Fibroblast of villous mesenchyme (primary cell): Measurements from ENCODE around the gene GPRC5B. TPM values are rescaled to one million over a fixed set of nuclear protein-coding genes. Genes with fewer than 3 reads are reported as not detected.

Experiments used
- DNase-seq: peaks from one replicate; pipeline ENCODE4 v3.0.0-alpha.2; 2010; ENCODE audit warnings: low read depth
- H3K4me3 ChIP-seq: 2 replicates; pipeline ENCODE4 v1.5.1; 2011; ENCODE audit warnings: low read depth, mild to moderate bottlenecking, low read length
- CTCF ChIP-seq: IDR thresholded peaks from 2 replicates; pipeline ENCODE4 v1.5.1; 2012; ENCODE audit warnings: low read depth, mild to moderate bottlenecking, low read length; ENCODE audit not compliant: insufficient read depth
- total RNA-seq: library from RNA; depleted of rRNA; stranded (reverse); fragments of >200 nt; gene quantifications from 2 replicates; pipeline ENCODE4 v1.2.3, GENCODE V29; 2012

Gene GPRC5B
- total RNA-seq, 1 donor, result 21.6 TPM

- no peak overlapping the region for H3K4me3 ChIP-seq
- peak; percentile 89 for TF ChIP-seq CTCF
- DNase-seq, result peak; percentile 56
Measured at GRCh38 chr16:19898924-19899604, 14.4 kb upstream of the GPRC5B start.

DNA sequence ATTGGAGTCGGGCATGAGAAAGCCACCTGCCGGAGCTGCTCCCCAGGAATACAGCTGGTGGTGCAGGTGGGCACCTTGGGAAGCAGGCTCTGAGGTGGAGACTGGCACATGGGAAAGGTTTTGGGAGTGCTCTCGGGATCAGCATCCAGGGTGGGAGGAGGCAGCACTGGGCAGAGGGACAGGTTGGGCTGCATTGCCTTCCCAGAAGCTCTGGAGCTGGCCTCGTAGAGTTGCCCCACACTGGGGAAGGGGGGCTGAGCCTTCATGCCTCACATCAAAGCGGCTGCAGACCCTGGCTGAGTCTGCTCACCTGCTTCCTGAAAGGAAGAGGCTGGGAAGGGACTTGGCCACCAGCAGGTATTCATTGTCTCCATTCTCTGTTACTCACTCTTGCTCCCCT is 13.5 kb upstream of the GPRC5B start:
- DNase-seq, result no peak
- TF ChIP-seq CTCF, result no peak

DNA sequence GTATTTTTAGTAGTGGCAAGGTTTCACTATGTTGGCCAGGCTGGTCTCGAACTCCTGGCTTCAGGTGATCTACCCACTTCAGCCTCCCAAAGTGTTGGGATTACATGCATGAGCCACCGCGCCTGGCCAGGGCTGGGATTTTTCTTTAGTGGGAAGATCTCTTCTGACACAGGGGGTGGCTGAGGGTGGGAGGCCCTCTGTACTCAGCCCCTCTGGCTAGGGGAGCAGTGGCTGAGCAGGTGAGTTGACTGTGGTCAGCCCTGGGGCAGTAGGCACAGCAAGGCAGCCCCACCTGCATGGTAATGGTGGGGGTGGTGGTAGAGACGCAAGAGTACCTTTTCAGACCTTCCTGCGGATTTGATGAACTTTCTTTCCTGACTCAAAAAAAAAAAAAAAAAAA is 12.3 kb upstream of the GPRC5B start:
- H3K4me3 ChIP-seq, result no peak overlapping the region
- TF ChIP-seq CTCF, result no peak

More for the DNA sequence above, 13.5 kb upstream of the GPRC5B start:
- H3K4me3 ChIP-seq, result no peak overlapping the region

GRCh38 chr16:19894586-19894985 is 9.9 kb upstream of the GPRC5B start:
- DNase-seq, result no peak
- no peak for TF ChIP-seq CTCF

More for the DNA sequence above, 12.3 kb upstream of the GPRC5B start:
- no peak for DNase-seq

DNA sequence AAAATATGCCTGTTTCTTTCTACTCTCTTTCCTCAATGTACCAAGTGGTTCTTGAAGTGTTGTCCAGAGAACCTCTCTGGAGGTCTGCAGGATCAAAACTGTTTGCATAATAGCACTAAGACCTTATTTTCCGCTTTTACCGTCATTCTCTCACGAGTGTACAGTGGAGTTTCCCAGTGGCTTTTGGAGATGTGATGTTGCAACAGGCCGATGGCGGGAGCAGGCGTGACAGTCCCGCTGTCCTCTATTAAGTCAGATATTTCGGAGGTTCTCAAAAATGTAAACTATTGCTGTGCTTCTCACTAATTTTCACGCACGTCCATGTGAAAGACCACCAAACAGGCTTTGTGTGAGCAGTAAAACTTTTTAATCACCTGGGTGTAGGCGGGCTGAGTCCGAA is 8.3 kb upstream of the GPRC5B start:
- no peak overlapping the region for H3K4me3 ChIP-seq
- DNase-seq, result no peak
- no peak for TF ChIP-seq CTCF

More at GRCh38 chr16:19894586-19894985, 9.9 kb upstream of the GPRC5B start:
- no peak overlapping the region for H3K4me3 ChIP-seq

- H3K4me3 ChIP-seq, result no peak overlapping the region
- TF ChIP-seq CTCF, result no peak
- no peak for DNase-seq
Measured at GRCh38 chr16:19890901-19891300, 6.3 kb upstream of the GPRC5B start.

GRCh38 chr16:19888834-19889233 is 4.2 kb upstream of the GPRC5B start:
- H3K4me3 ChIP-seq, result no peak overlapping the region
- no peak for TF ChIP-seq CTCF
- no peak for DNase-seq
